Stimulated activated CD4-positive, alpha-beta T cell treated with anti-CD3 and anti-CD28 coated beads, Interleukin-15, amount 100 ng/mL, for 48 hours (primary cell): ENCODE results near the gene ADSL.

Experiments used
- DNase-seq, 2 donors: peaks; one replicate each; pipeline ENCODE4 v3.0.0-alpha.2; 2020; ENCODE audit warnings: low read depth in 2 of 2

Gene ADSL

DNA sequence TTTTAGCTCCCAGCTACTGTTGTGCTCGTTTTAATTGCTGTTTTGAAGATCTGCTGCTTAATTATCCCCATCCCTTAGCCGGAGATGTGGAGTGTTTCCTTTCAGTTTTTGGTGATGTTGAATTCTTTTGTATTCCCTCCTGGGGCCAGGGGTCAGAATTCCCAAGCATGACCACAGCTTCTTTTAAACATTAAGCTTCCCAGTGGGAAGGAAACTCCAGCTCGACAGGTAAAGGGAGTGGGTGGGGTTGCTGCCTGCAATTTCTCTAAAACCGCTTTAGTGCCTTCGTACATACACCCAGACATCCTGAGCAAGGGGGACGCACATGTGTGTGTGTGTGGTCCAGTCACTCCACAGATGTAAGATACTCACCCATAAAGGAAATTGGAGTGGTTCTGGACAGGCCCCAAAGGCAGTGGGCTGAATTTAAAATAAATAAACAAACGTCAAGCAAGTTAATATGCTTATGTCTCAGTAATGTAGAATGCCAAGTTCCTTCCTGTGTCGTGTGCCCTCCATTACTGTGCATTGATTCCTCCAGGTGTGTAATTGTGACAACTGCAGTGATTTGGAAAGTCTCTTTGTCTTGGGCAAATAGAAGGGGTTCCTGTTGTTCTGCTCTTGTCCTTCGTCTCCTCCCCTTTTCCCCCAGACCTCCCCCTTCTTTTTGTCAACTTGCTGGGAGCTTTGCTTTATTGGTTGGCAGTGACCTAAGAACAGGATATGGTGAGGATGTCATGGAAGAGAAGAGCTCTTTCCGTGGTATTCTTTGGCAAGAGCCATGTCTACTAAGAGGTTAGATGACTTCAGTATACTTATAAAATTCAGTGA, 19.2 kb upstream of the ADSL start:
- no peak for DNase-seq

DNA sequence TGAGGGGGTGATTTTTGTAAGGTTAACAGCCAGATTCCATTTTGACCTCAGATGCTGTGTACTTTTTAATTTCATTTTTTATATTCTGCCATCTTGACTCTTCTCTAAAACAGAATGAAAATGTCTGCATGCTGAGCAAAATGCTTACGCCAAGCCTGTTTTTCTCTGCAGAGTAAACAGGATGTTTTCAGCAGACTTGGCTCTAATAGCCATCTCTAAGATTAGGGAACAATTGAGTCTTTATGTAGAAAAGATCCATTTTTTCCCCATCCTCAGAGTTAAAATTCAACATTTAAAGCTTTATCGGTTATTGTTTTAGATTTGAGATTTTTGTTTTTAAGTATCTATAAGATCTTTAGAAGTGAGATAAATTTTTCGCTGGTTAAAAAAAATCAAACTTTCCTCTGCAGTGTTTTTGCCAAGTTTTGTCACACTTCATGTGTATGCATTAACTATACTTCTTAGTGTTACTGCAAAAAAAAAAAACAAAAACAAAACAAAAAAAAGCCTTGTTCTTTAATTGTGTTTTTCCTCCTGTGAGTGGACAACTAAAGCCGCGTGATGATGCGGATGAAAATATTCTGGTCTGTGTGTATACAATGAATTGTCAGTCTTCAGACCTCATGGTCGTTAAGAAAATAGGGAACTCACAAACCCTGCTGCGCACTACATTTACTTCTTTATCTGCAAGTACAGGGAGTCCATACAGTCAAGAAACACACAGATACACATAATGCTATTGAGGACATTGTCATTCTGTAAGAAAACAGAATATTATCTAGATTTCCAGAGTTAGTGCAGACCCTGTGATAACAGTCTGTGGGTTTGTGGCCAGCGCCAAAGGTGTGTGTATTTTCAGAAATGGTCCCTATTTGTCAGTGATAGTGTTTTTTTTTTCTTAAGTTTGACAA, 17.5 kb upstream of the ADSL start:
- no peak for DNase-seq

DNA sequence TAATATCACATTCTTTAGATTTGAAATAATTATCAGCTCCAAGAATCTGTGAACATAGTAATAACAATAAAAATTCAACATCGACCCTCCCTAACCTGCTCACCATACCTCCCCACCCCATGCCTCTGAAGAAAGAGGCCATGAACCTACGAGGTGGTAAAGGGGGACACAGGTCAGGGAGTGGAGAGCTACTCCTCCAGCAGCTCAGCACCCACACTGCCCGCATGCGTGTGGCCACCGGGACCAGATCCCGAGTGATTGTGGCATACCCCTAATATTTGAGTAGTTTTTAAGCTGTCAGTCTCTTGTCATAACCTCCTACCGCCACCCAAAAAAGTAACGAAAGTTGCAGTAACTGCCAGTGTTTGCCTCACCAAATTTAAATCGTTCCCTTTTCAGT, 16.8 kb upstream of the ADSL start:
- no peak for DNase-seq

DNA sequence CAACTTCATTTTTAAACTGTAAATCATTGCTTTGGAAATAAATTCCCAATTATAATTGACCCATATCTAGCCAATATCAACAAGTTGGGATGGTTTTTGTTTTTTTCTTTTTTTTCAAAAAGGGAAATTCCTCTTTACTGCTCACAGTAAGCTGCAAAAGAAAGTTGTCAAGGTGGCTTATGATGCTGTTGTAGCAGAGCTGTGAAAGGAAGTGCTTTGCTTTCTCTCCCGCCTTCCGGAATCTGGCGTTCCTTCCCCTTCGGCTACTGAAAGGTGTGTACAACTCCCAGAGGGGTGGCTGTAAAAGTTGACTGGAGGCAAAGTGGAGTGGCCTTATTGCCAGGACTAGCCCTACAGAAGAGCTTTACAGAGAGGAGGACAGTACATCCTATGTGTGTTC, 16.2 kb upstream of the ADSL start:
- no peak for DNase-seq

DNA sequence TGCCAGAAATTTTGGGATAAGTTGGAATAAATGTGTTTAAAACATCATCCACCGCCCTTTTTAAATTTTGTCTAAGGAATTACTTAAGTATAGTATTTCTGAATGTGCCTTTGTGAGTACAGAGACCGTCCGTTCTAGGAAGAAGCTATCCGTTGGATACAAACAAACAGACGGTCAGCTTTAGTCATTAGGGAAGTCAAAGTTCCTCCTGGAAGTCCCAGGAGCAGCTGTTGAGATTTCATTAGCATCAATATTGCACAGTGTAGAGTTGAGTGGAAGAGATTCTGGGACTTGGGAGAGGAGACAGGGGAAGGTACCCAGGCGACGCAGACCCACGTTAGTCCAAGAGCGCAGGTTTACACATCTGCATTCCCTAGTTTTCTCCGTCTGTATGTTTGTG, 15.7 kb upstream of the ADSL start:
- DNase-seq = no peak

DNA sequence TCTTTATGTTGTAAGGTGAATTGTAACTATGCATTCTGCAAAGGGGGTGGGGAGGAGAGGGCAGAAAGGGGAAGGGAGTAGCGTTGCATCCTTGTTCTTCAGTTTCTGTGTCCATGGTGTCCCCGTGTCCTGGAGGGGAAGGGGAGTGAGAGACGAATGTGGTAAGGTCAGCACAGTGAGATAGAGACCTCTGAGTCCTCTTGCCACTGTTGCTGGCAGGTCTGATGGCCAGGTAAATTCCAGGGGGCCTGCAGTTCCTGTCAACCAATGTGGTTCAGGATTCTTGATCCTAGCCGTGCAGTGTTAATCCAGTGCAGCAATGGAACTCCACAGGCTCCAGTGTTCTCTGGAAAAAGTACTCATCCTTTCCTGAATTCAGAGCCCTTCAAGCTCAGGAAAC, 14.6 kb upstream of the ADSL start:
- no peak for DNase-seq

DNA sequence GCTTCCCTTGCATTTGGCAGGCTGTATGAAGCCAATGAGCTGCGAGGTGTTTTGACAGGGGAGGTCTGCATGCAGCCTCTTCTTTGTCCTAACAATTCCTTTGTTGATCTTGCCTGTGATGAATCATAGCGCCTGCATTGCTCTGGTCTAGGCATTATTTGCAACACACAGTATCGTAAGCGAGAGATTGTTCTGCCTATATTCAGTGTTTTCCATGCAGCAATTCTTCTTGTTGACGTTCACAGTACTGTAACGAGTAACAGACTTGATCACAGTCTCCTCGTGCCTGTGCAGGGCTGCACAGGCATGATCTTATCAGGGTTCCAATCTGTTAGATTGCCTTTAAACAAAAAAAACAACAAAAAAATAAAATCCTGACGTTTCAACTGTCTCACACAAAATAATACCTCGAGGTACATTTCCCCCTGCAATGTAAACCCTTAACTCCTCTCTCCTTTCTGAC, 13.9 kb upstream of the ADSL start:
- no peak for DNase-seq

DNA sequence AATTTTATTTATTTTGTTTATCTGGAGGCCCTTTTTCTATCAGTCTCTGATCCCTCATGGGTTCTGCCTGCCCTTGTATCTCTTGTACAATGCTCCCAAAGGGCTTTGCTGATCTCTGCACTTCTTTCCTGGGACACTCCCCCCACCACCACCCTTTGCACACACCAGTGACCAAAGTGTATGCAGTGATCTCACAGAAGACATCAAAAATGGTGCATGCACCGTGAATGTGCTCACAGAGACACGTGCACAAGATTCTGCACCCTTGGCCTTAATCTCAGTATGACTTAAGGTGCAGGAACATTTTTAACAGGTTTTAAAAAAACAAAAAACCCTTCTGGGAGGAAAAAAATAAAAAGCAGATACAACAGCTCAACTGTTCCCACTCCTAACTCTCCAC, 12.2 kb upstream of the ADSL start:
- DNase-seq = no peak

DNA sequence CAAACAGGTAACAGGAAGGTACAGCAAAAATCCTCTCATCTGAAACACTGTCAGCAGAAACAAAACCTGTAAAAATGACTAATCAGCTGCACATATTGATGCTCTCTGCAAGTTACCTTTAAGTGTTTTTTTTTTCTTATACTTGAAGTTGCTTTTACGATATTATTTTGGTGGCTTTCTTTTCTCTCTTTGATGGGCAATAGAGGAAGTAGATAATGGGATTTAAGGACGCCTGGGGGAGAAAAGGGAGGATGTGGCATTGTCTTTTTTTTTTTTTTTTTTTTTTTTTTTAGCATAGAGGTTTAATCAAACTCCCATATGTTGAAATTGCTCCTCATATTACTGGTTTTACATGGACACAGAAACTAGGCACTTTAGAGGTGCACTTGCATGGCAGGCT, 11.4 kb upstream of the ADSL start:
- no peak for DNase-seq

DNA sequence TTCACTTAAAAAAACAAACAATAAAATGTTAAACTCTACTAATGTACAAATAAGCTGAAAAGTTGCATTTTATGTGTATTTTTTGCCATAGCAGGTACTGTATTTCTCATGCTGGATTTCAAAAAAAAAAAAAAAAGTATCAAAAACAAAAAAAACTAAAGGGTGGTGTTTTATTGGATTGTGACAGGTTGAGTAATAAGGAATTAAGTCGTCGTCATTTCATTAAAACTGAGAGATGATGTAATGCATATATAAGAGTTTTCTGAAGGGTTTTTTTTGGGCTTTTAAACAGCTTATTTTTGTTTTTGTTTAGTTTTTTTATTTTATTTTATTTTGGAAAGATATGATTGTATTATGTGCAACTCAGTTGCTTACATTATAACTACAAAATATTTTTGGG, 10.9 kb upstream of the ADSL start:
- DNase-seq = no peak

DNA sequence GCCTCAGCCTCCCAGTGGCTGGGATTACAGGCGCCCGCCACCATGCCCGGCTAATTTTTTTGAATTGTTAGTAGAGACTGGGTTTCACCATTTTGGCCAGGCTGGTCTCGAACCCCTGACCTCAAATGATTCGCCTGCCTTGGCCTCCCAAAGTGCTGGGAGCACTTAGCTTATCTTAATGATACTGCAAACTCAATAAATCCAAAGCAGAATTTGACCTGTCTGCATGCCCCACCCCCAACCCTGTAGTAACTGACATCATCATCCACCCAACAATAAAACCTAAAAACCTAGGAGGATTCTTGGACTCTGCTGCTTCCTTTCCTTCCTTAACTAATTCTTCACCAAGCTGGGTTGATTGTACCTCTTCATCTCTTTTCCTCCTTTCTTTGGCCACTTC, 6.3 kb upstream of the ADSL start:
- DNase-seq = no peak

DNA sequence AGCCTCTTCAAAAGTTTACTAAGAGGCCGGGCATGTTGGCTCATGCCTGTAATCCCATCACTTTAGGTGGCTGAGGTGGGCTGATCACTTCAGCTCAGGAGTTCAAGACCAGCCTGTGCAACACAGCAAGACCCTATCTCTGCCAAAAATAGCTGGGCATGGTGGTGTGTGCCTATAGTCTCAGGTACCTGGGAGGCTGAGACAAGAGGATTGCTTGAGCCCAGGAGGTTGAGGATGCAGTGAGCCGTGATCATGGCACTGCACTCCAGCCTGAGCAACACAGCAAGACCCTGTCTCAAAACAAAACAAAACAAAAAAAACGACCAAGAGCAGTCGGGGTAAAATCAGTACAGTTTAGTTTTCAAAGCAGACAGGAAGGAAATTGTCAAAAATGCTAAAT, 4.7 kb upstream of the ADSL start:
- DNase-seq = no peak

DNA sequence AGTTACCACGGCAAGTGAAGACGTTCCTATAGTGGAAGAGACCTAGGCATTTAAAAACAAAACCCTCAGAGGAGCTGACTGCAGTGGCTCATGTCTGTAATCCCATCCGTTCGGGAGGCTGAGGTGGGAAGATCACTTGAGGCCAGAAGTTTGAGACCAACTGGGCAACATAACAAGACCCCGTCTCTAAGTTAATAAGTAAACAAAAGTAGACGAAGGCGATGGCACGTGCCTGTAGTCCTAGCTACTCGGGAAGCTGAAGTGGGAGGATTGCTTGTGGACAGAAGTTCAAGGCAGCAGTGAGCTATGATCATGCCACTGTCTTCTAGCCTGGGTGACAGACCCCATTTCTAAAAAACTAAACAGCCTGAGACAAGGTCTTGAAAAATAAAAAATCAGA, 3.8 kb upstream of the ADSL start:
- DNase-seq = no peak

DNA sequence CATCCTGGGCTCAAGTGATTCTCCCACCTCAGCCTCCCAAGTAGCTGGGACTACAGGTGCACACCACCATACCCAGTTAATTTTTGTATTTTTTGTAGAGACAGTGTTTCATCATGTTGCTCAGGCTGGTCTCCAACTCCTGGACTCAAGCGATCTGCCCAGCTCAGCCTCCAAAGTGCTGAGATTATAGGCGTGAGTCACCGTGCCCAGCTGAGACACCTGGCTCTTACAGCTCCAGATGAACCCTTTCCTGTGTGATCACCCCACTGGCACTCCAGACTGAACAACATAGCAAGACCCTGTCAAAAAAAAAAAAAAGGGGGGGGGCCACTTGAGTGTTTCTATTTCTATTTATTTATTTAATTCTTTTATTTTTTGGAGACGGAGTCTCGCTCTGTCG, 1.0 kb upstream of the ADSL start:
- DNase-seq = no peak

DNA sequence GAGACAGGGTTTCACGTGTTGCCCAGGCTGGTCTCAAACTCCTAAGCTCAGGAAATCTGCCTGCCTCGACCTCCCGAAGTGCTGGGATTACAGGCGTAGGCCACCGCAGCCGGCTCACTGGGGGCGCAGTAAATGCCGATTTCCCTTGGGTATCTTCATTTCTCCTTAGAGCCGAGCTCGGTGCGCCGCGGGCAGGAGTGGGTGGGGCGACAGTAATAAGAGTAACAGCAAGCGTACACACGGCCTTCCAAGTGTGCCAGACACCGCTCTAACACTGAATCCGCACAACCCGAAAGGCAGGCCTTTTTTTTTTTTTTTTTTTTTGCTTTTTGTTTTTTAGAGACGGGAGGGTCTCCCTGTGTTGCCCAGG, 500 bp upstream of the ADSL start:
- DNase-seq = peak in 1 of 2 donors; percentile 44

DNA sequence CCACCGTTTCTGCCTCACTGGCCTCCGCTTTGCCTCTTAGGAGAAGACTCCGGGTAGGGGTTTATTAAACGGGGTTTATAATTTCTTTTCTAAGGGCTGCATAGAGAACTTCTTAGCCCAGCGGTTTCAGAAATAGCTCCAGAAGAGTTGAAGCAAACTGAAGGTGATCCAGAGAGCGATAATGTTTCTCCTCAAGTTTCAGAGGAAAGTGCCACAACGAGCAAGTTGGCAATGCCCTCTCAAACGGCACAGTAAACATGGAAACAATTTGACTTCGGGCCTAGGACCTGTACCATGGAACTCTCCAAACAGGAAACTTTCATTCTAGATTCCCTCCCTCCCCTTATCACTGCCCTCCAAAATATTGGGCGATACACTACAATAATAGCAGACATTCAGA, 1.0 kb downstream of the ADSL start:
- DNase-seq = no peak

DNA sequence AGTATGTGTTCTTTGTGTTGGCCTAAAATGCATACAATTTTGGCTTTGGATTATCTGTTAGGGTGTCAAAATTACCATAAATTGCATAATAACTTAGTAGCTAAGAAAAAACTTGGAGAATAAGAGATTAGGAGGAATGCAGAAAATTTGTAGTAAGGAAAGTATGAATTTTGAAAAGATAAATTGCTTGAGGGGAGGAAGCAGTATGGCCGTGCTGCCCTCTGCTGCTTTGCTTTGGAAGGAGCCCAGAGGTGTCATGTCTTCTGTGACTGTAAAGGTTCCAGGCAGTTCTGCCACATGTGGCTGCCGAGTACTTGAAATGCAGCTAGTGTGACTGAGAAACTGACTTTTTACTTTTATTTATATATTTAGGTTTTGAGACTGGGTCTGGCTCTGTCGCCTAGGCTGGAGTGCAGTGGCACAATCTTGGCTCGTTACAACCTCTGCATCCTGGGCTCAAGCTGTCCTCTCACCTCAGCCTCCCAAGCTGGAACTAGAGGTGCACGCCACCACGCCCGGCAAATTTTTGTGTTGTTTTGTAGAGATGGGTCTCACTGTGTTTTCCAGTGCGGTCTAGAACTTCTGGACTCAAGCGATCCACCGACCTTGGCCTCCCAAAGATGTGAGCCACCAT, 1.8 kb downstream of the ADSL start:
- no peak for DNase-seq

DNA sequence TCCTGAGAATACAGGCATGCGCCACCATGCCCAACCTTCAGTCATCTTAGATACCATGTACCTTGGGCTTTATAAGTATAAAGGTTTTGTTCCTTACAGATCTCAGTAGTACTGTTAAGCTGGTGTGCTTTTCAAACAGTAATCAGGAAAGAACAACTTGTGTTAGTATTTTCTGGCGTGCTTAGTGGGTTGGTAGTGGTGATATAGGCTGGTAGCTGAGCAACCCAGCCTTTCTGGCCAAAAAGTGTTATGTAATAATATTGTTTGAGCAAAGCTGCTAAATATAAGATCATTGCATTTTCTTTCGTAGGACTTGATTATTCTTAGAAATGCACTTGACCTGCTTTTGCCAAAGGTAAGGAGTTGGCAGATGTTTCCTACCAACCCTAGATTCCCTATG, 6.5 kb downstream of the ADSL start:
- no peak for DNase-seq

DNA sequence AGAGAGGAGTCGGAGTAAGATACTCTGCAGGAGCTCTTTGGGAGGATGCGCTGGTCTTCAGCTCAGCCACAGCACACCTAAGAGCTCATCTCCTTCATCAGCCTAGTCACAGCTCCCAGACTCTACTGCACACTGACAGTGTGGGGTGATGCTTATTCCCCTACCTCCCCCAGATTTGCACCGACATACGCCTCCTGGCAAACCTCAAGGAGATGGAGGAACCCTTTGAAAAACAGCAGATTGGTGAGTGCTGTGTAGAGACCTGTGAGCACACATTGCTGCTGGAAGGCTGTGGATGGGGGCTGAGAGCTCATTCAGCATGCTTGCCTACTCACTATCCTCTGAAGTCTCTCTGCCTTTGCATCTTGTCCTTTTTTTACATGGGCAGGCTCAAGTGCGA, 14.8 kb downstream of the ADSL start:
- DNase-seq = no peak

DNA sequence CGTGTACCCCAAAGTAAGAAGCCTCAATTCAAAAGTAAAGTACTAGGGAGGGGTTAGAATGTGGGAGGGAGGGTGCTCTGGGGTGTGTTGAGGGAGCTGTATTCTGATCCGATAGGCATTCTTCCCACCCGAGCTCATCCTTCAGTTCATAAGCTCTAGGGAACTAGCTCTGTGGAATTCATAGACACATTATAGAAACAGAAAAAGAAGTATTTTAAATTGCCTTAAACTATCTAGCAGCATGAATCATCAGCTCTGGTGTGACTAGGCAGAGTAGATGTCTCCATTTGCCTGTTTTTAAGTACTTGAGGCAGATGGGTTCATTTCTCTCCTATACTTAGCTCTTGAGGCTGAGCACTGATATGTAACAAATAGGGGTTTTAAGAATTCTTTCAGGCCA, 16.8 kb downstream of the ADSL start:
- DNase-seq = no peak

DNA sequence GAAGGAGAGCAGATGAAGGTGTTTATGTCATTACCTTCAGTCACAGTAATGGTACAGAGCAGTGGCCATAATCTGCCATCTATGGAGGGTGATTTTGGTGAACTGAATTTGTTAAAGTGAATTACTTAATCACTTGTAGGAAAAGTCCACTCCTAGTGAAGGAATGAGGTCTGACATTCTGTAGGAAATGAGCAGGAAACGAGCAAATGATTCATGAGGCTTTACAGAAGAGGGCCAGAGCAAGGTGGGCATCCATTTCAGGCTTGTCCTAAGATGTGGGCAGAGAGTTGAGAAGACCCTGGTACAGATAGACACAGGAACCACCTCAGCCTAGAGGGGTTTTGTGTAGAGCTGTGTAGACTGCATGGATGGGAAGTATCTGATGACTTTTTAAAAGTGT, 18.1 kb downstream of the ADSL start:
- DNase-seq = no peak

DNA sequence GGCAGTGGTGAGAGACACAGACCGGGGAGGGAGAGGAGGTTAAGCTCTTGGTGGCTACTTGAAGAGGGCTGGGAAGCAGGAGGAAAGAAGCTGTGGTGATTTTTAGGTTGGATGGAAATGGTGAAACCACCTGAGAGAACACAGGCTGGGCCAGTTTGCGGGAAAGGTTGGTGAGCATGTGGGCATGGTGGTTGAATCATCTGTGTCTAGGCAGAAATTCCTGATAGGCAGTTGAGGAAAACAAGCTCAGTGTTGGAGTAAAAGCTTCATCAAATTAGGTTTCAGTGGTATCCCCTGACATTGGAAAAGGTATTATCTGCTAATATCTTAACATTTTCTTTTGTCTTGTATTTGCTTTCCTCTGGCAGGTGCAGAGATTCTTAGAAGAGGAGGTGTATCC, 19.8 kb downstream of the ADSL start:
- no peak for DNase-seq

DNA sequence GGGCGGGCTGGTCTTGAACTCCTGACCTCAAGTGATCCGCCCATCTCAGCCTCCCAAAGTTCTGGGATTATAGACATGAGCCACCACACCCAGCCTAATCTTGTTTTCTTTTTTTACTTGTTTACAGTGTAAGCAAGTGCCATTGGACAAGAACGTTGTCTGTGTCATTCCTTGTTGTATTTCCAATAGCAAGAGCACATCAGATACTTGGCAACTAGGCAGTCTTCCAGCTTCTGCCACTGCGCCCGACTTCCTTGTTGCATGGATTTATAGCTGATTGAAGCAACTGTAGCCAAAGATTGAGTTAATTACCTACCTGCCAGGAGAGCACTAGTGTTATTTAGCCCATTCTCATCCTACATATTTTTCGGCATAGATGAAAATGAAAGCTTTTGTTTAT, 21.0 kb downstream of the ADSL start:
- DNase-seq = no peak
